GM19025 (cell line): ENCODE data around the gene KLRK1.
"Not testable (repeated sequence)": the region's sequence is repeated elsewhere in the genome, so short reads cannot be mapped to it uniquely, and the experiment has no call there.

Experiments
- ATAC-seq: cut with Tn5 transposase; IDR thresholded peaks from one replicate; pipeline ENCODE4 v1.9.1; 2021; ENCODE audit warnings: mild to moderate bottlenecking, low read depth, moderate library complexity; ENCODE audit not compliant: unreplicated experiment

Gene KLRK1

DNA sequence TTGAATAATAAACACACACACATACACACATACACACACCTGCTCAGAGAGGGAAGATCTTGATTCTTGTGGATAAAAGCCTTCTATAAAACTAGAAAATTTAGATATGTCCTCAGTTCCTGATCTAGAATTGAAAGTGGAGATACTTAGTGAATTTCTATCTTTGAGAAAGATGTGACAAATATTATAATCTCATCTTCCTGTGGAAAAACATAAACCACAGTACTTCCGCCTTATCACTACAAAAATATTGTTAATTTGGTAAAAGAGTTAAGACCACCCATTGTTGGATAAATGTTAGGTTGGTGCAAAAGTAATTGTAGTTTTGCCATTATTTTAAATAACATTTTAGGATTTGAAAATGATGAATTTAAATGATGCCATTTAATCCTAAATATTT, at the start of gene KLRK1:
Gene KLRK1, minus strand, starts transcription at position 138 of the 400 bp plus-strand sequence. CDS start 1,231 bp downstream, outside the sequence.
- ATAC-seq: no peak

GRCh38 chr12:10437601-10438000, 47.8 kb upstream of the KLRK1 start:
- ATAC-seq: not testable (repeated sequence)

- not testable (repeated sequence) for ATAC-seq
These were observed 46.0 kb upstream of the KLRK1 start, which contains the start of gene KLRC2 for GRCh38 chr12:10435816-10436215. Gene KLRC2 (minus strand): TSS chr12:10436010. CDS start chr12:10435986, 24 bp downstream.

DNA sequence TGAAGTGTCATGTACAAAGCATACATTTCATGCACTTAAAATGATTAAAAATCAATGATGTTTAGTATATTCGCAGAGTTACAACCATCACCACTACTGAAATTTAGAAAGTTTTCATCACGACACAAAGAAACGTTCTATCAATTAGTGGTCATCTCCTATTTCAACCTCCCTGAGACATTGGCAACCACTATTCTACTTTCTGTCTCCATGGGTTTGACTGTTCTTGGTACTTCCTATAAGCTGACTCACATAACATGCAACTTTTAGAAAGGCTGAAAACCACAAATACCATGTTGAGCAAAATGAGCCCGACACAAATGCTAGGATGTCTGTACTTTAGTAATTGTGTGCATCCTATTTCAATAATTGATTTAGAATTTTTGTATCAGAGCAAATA, 40.8 kb upstream of the KLRK1 start:
- not testable (repeated sequence) for ATAC-seq

DNA sequence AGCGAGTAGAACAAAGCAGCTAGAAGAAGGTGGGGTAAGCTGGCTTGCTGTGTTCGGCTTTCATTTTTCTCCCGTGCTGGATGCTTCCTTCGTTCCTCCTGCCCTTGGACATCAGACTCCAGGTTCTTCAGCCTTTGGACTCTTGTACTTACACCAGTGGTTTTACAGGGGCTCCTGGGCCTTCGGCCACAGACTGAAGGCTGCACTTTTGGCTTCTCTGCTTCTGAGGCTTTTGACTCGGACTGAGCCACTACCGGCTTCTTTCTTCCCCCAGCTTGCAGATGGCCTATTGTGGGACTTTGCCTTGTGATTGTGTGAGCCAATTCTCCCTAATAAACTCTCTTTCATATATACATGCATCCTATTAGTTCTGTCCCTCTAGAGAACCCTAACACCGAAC, 36.1 kb upstream of the KLRK1 start:
- not testable (repeated sequence) for ATAC-seq

DNA sequence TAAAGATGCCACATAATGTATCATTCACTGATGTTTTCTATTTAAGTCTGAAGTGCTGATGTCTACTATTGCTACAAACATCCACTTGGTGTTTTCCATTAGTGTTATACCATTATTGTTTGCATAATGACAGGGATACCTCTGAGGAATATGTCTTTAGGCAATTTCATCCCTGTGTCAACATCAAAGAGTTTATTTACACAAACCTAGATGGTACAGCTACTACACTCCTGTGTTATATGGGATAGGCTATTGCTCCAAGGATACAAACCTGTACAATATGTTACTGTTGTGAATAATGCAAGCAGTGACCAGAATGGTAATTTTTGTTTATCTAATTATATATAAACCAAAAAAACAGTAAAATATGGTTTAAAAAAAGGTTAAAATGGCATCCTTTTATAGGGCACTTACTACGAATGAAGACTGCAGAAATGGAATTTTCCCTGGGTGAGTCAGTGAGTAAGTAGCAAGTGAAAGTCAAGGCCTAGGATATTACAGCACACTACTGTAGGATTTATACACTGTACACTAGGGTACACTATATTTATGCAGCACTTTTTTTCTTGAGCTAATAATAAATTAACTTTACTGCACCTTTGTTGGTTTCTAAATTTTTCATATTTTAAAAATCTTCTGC, 34.5 kb upstream of the KLRK1 start:
- ATAC-seq: not testable (repeated sequence)

GRCh38 chr12:10422159-10422558, 32.3 kb upstream of the KLRK1 start:
- not testable (repeated sequence) for ATAC-seq

- not testable (repeated sequence) for ATAC-seq
These were observed 30.5 kb upstream of the KLRK1 start, which contains the start of gene KLRC3 for GRCh38 chr12:10420334-10420733. Gene KLRC3 (minus strand): TSS chr12:10420595. CDS start chr12:10420550, 45 bp downstream.

DNA sequence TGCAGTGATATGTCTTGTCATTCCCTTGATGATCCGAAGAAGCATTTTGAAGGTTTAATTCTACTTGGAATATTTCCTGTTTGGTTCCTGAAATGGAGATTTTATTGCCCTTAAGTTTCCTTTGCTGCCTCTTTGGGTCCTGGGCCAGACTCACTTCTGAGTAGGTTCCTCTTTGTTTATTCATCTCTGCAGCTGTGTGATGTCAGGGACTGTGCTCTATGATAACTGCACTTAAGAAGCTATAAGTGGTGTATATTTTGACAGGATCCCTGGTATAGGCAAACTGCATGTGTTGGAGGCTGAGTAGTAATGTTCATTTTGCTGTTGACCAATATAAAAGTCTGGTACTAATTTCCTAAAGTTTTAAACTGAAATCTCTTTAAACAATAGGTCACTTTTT, 19.6 kb upstream of the KLRK1 start, which contains the start of gene KLRC4:
Gene KLRC4, minus strand, starts transcription at position 366 of the 400 bp plus-strand sequence. Its CDS starts 182 bp downstream, at position 184.
- ATAC-seq: no peak

GRCh38 chr12:10408842-10409241, 19.0 kb upstream of the KLRK1 start:
- no peak for ATAC-seq

GRCh38 chr12:10406725-10407124, 16.9 kb upstream of the KLRK1 start:
- ATAC-seq: no peak

DNA sequence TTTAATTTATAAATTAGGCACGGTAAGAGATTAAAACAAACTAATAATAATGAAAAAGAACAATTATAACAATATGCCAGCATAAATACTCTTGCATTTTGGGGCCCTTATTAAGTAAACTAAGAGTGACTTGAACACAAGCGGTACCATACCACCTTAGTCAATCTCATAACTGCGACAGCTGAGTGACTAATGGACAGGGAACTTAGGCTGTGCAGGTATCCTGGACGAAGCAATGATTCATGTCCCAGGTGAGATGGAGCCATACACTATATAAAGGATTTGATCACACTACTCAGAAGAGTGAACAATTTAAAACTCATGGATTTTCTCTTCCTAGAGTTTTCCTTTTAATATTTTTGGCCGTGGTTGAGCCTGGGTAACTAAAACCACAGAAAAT, 15.5 kb upstream of the KLRK1 start:
- no peak for ATAC-seq

DNA sequence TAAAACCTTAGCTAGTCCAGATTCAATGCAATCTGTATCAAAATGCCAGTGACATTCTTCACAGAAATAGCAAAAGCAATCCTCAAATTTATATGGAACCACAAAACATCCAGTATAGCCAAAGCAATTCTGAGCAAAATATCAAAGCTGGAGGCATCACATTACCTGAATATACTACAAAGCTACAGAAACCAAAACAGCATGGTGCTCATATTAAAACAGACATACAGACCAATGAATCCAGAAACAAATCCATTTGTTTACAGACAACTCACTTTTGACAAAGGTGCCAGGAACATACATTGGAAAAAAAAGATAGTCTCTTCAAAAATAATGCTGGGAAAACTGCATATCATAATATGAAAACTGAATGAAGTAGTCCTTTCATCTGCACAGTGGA, 15.0 kb upstream of the KLRK1 start:
- no peak for ATAC-seq

- no peak for ATAC-seq
These were observed 11.0 kb upstream of the KLRK1 start for GRCh38 chr12:10400829-10401228.

- ATAC-seq: no peak
These were observed 8.3 kb upstream of the KLRK1 start for GRCh38 chr12:10398168-10398567.

DNA sequence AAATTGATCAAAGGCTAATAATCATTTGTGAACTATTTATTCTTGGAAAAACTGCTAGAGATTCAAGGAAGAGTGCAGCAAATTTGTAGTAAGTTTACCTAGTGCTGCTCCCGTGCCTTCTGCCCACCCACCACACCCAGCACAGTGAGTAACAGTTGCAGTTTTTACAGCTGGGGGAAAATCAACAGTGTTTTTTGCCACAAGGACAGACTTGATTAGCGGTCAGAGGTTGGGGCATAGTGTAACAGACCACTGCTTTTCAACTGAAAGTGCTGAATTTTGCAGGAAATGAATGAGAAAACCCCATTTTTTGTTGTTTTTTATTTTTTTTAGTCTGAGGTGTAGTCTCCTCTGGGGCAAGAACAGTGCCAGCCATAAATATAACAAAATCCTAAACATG, 7.5 kb upstream of the KLRK1 start:
- ATAC-seq: no peak

- ATAC-seq: not testable (repeated sequence)
These were observed 6.3 kb upstream of the KLRK1 start for GRCh38 chr12:10396176-10396575.

DNA sequence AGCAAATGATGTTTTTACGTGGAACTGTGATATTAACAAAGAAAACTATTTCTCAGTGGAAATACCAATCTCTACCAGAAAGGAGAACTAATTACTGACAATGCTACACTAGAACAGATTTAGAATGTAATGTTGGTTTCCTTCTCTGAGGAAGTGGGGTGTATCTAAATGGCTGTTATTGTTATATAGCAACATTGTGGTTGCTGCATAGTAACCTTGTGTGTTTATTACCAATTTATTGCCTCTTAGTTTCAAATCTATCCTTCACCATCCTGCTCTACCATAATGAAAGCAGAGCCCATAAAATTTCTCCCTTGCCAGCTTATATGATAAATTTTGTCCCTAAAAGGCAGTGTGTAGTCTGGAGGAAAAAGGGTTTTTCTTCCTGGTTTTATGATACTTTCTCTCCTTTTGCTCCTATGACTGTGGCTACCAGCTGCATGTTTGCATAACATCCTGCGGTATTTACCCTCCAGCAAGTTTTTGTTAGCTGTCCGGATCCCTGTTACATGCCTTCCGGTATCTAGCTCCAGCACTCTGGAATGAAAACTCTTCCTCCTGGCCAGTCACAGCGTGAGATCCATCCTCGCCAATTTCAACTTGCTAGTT, 5.7 kb upstream of the KLRK1 start:
- no peak for ATAC-seq

GRCh38 chr12:10394531-10395152, 4.8 kb upstream of the KLRK1 start:
- ATAC-seq: not testable (repeated sequence)

DNA sequence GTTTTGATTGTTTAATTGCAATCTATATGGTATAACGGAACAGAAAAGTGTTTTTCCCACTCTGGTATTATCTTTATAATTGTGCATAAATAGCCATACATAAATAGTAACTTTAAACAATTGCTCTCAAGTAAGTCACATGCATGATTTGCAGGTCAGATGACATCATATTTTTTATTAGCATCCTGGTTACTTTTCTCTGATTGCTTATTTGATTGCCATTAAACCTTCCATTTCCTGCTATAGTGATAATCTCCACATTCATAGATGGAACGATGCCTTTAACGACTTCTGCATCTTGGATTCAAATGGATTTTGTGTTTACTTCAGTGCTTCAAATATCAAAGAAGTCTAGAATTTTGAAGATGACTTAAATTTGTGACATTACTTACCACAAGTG, 3.5 kb upstream of the KLRK1 start:
- ATAC-seq: no peak

GRCh38 chr12:10392394-10392930, 2.6 kb upstream of the KLRK1 start:
- ATAC-seq: no peak
